ENCODE results near the gene NOL4L. TPM values are rescaled to one million over a fixed set of nuclear protein-coding genes. Genes with fewer than 3 reads are reported as not detected.

The NOL4L gene
- polyA plus RNA-seq, 3 donors = 1.1 to 30.9 (median 2.8) TPM

GRCh38 chr20:32487381-32487780, 97.8 kb downstream of the NOL4L start:
- no peak overlapping the region for H3K9ac ChIP-seq (ENCODE audit: insufficient read depth, low read length, poor library complexity, severe bottlenecking)
- peak overlapping the region in 1 of 7 donors; percentile 32 for H3K27ac Mint-ChIP-seq
- H3K9me3 ChIP-seq (replicated peaks in 1 of 2; ENCODE audit: control insufficient read depth in 1 of 2, insufficient read depth in 1 of 2, low read length in 2 of 2) = no peaks in the 10 kb centered on the region
- no peaks in the 10 kb centered on the region for H3K36me3 ChIP-seq (replicated peaks in 1 of 2; ENCODE audit: control insufficient read depth in 1 of 2, insufficient read depth in 2 of 2, low read length in 2 of 2)
- TF ChIP-seq CTCF (IDR thresholded peaks at IDR 0.05) = no peak
- 91% methylated on average over 3 of the region's 3 CpGs for whole genome bisulfite sequencing (ENCODE audit: insufficient coverage)
- H3K4me1 ChIP-seq (ENCODE audit: control insufficient read depth in 1 of 2, insufficient read depth in 2 of 2, low read length in 2 of 2) = peaks cover 15 to 23% of the 10 kb centered on the region in 2 donors
- no peak overlapping the region for H3K4me3 Mint-ChIP-seq
- H3K79me2 ChIP-seq (ENCODE audit: insufficient read depth, low read length) = peaks cover 2% of the 10 kb centered on the region
- intact Hi-C loops (cut with micrococcal nuclease) = loop anchor here in 1 of 2 donors (10.0 kb wide), 1 partner anchor 283 kb away; the partner anchor contains the start of genes PLAGL2 and POFUT1
- no peak overlapping the region for H3K4me2 ChIP-seq (replicated peaks; ENCODE audit: extremely low read depth, low read length, poor library complexity, severe bottlenecking)
- DNase-seq = no peak
- H3K36me3 Mint-ChIP-seq = peaks cover 4 to 6% of the 10 kb centered on the region in 2 donors
- peaks cover 0 to 2% (median 0%) of the 10 kb centered on the region in 7 donors for H3K9me3 Mint-ChIP-seq
- peaks cover 21% of the 10 kb centered on the region for H3K4me1 Mint-ChIP-seq
- H3K27ac ChIP-seq (ENCODE audit: low read depth in 1 of 2, low read length in 2 of 2) = no peak overlapping the region
- no peaks in the 10 kb centered on the region for H3K27me3 ChIP-seq (ENCODE audit: control insufficient read depth in 2 of 2, insufficient read depth in 2 of 2, low read length in 2 of 2)
- no peak overlapping the region for H2AFZ ChIP-seq (ENCODE audit: insufficient read depth, low read depth, low read length, poor library complexity, severe bottlenecking)
- peaks cover 0 to 3% (median 3%) of the 10 kb centered on the region in 3 donors for H3K27me3 Mint-ChIP-seq (ENCODE audit: low read depth in 3 of 3)
- H3K4me3 ChIP-seq (replicated peaks in 1 of 3; ENCODE audit: low read depth in 2 of 3, low read length in 3 of 3) = no peak overlapping the region
- peaks cover 4% of the 10 kb centered on the region for H4K20me1 ChIP-seq (ENCODE audit: insufficient read depth, low read length)

GRCh38 chr20:32485770-32486478, 99.2 kb downstream of the NOL4L start:
- Histone ChIP-seq H3K4me2 (replicated peaks; ENCODE audit: extremely low read depth, low read length, poor library complexity, severe bottlenecking) (peak overlapping the region; percentile 84), H3K27ac (ENCODE audit: low read depth in 1 of 2, low read length in 2 of 2) (no peak overlapping the region), H3K27me3 (ENCODE audit: control insufficient read depth in 2 of 2, insufficient read depth in 2 of 2, low read length in 2 of 2) (no peaks in the 10 kb centered on the region), H3K36me3 (replicated peaks in 1 of 2; ENCODE audit: control insufficient read depth in 1 of 2, insufficient read depth in 2 of 2, low read length in 2 of 2) (no peaks in the 10 kb centered on the region), H2AFZ (ENCODE audit: insufficient read depth, low read depth, low read length, poor library complexity, severe bottlenecking) (no peak overlapping the region), H4K20me1 (ENCODE audit: insufficient read depth, low read length) (peaks cover 18% of the 10 kb centered on the region), H3K4me1 (ENCODE audit: control insufficient read depth in 1 of 2, insufficient read depth in 2 of 2, low read length in 2 of 2) (peaks cover 28 to 38% of the 10 kb centered on the region in 2 donors), H3K4me3 (replicated peaks in 1 of 3; ENCODE audit: low read depth in 2 of 3, low read length in 3 of 3) (no peak overlapping the region), H3K9ac (ENCODE audit: insufficient read depth, low read length, poor library complexity, severe bottlenecking) (no peak overlapping the region), H3K9me3 (replicated peaks in 1 of 2; ENCODE audit: control insufficient read depth in 1 of 2, insufficient read depth in 1 of 2, low read length in 2 of 2) (no peaks in the 10 kb centered on the region), H3K79me2 (ENCODE audit: insufficient read depth, low read length) (peaks cover 12% of the 10 kb centered on the region)
- no peak overlapping the region for H3K4me3 Mint-ChIP-seq
- peaks cover under 1 to 7% (median 3%) of the 10 kb centered on the region in 3 donors for H3K27me3 Mint-ChIP-seq (ENCODE audit: low read depth in 3 of 3)
- H3K36me3 Mint-ChIP-seq = peaks cover 5 to 7% of the 10 kb centered on the region in 2 donors
- no peak for DNase-seq
- WGBS (ENCODE audit: insufficient coverage) = 100% methylated on average over 3 of the region's 5 CpGs
- peaks cover 0 to 2% (median 0%) of the 10 kb centered on the region in 7 donors for H3K9me3 Mint-ChIP-seq
- H3K27ac Mint-ChIP-seq = no peak overlapping the region
- H3K4me1 Mint-ChIP-seq = peaks cover 28% of the 10 kb centered on the region
- no peak for TF ChIP-seq CTCF (IDR thresholded peaks at IDR 0.05)
- intact Hi-C loops (cut with micrococcal nuclease) = loop anchor here in 1 of 2 donors (10.0 kb wide), 1 partner anchor 281 kb away; the partner anchor contains the start of genes PLAGL2 and POFUT1

All from CD14-positive monocyte (primary cell).